RPMI7951 (cell line): Measurements from ENCODE around the gene DLG2. TPM values are rescaled to one million over a fixed set of nuclear protein-coding genes. Genes with fewer than 3 reads are reported as not detected.
A peak's percentile ranks its signal among the peaks of the same experiment; 100 is the strongest.

ENCODE experiments used
- DNase-seq: peaks from one replicate; pipeline ENCODE4 v3.0.0-alpha.2; 2012; ENCODE audit warnings: low read depth
- total RNA-seq: library from RNA; depleted of rRNA; stranded (reverse); fragments of >200 nt; shearing (Covaris generic); gene quantifications from 2 replicates; pipeline ENCODE4 v1.2.3, GENCODE V29; 2014

DLG2 gene
- total RNA-seq, 1 experiment from 2014 or later, result 0.36 TPM

DNA sequence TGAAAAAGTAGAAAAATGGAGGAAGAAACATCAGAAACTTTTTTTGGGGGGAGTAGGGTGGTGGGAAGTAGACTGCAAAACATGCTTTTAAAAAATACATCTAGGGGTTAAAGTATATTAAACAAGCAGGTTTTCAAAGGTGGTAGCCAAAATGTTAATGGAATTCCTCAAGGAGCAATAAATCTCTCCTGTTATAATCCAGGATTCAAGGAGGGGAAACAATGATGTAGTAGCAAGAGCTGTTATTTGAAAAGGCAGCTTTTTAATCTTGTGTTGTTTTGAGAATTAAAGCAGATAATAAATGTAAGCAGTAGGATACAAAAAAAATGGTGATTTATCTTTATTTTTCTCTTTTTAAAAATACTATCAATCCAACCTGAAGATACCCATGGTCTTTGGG, 1604.4 kb downstream of the DLG2 start:
- no peak for DNase-seq

DNA sequence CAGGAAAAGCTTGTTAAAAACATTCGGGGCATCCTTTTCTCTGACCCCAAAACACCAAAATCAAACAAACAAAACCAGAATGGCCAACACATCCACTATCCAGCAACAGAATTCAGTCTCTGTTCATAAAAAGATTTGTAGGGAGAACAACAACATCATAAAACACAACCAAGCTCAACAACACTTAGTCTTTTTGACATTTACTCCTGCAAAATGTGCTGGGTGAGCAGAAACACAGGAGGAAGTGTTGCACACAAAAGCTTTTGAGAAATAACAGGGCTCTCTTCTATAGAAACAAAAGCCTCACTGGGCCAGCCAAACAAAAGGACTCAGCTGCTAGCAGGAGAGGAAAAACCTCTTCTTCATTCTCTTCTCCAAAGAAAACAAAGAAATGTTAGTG, 1604.9 kb downstream of the DLG2 start:
- DNase-seq, result no peak

DNA sequence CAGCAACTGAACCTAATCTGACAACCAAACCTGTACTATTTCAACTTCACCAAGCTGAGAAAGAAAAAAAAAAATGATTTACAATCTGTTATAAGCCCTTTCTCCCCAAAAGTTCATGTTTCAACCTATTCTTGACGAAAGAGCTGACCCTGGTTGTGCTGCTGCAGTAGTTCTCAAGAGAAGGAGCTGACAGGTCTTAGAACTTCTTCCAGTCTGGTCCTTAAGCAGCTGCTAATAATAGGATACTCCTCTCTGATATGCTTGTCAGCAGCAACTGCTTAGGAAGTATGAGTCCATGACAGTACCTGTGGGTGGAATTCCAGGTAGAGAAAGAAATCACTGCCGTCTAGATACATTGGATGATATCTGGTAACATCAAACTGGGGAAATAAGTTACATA, 1605.9 kb downstream of the DLG2 start:
- DNase-seq, result no peak

DNA sequence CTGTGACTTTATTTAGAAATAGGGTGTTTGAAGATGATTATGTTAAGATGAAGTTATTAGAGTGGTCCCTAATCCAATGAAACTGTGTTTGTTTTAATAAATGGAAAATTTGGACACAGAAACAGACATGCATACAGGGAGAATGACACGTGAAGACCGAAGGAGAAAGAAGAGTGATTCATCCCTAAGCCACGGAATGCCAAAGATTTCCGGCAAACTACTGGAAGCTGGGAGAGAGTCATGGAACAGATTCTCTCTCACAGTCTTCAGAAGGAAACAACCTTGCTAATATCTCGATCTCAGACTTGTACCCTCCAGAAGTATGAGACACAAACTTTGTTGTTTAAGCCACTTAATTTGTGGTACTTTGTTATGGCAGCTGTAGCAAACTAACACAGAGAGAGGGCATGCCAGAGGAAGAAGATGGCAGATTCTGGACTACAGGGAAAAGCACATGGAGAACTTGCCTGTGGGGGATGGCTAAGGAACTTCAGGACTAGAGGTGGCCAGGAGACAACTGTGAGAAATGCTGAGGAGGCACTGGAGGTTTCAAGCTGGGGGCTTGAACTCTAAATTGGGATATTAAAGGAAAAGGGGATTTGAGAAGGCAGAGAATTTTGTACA, 1607.5 kb downstream of the DLG2 start:
- peak; percentile 6 for DNase-seq

DNA sequence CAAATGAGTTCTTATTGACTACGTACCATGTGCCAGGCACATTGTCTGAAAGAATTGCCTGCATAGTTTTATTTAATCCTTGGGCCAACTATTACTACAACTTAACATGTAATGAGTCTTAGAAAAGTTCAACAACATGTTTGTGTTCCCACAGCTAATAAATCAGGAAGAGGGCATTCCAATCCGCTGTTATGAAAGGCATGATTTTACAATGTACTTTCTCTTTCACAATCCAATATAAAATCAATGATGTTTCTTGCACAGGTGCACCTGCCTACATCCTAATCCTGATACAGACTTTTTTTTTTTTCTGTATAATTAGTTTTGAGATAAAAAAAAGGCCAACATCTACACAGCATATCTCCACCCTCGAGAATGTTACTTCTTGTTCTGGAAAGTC, 1612.6 kb downstream of the DLG2 start:
- no peak for DNase-seq

DNA sequence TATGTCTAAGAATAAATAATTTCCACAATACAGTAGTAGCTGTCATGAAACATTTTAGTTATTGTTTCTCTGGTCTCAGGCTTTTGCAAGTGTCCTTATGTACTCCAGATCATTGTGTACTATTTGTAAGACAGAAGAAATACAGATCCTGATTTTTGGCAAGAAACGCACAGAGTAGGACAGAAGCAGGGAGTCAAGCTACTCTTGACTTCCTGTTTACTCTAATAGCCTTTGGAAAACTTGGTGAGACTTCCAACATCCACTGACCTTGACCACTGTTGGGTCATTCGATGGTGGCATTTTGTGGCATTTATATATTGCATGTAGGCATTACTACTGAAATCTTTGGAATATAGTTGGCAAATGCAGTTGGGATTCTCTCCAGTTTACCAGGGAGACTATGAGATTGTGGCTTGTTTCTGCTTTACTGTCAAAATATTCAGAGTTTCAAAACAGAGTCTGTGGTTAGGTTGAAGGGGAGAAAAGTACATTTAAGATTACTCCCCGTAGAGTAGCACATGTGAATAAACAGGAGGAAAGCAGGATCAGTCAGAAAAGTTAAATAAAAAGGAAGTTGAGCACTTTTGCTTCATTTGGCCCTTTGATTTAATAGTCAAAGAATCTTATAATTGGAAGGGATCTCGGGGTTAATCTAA, 1614.8 kb downstream of the DLG2 start:
- DNase-seq, result no peak

DNA sequence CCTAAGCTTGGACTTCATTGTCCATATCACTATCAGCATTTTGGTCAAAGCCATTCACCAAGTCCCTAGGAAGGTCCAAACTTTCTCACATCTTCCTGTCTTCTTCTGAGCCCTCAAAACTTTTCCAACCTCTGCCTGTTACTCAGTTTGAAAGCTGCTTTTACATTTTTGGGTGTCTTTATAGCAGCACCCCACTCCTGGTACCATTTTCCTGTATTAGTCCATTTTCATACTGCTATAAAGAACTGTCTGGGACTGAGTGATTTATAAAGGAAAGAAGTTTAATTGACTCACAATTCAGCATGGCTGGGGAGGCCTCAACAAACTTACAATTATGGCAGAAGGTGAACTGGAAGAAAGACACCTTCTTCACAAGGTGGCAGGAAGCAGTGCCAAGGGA, 1624.0 kb downstream of the DLG2 start:
- DNase-seq, result no peak

DNA sequence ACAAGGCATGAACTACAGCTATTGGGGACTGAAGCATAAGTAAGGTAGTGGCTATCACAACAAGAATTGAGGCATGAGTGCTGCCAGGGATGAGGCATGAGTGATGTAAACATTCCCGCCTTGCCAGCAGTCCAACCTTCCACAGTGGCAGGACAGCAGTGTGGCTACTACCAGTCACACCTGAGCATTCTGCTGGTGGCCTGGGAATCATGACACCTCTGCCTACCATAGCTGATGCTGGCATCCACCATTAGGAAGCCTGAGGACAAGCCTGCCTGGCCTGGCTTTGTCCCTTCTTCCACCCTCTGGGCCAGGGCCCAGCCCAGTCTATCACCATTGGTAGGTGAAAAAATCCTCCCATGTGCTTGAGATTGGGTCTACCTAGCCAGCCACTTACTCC, 1628.2 kb downstream of the DLG2 start:
- no peak for DNase-seq

DNA sequence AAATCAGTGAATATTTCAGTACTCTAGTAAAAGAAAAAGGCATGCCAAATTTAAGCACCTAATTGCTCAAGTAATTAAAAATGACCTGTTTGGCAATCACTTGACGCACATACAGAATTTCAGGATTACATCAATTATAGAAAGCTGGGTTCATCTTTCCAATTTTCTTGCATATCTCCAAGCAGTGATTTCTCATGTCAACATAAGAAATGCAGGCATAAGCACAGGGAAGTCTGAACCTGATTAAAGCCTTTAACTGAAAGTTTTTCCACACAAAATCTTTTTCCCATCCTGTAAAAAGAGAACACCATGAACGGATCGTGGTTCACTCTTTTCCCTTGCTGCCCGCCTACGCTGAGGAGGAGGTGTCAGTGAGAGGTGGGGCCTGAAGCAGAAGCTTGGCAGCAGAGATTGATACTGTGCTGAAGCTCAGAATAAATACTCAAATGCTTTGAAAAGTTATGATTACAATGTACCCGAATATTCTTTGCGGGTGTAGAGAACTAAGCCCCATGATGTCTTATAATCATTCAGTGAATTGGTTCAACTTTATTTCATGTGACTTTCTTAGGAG, 1636.9 kb downstream of the DLG2 start:
- DNase-seq, result no peak

DNA sequence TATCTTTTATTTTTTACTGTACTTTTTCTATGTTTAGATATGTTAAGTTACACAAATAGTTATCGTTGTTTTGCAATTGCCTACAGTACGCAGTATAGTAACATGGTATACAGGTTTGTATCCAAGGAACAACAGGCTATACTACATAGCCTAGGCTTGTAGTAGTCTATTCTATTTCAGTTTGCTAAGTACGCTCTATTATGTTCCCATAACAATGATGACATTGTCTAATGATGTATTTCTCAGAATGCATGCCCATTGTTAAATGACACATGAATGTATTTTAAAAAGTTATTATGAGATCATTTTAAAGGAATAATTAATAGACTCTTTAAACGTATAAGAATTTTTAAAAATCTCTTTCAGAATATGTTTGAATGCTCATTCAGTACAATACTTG, 1644.3 kb downstream of the DLG2 start:
- no peak for DNase-seq

DNA sequence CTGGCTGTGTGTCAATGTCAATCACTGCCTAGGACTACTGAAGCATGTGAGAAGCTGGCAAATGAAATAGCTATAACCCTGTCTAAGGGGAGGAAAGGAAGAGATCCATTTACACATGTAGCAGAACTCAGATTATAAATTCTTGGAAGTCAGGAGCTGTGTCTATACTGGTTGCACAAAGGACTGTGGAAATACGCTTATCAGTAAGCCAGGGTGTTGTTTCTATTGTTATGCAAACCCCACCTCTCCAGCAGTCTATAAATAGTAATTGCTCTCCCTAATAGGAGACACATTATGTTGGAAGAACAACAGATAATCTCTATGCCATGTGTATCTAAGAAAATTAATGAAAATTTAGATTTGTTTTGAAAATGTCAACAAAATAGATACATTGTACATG, 1647.6 kb downstream of the DLG2 start:
- DNase-seq, result no peak

DNA sequence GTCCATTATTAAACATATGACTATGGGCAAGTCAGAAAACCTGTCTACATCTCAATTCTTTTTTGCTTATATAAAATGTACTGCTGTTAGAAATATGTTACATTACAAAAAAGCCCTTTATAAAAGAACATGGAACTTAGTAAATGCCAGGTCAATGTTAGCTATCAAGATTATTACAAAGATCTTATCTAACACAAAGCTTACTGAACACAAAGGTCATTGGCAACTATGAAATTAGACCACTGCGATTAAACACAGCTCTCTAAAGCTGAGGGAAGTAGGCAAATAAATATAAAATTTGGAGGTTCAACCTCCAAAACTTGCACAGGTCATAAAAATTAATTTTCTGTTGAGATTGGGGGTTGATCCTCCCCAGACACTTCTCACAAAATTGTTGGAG, 1648.2 kb downstream of the DLG2 start:
- no peak for DNase-seq

DNA sequence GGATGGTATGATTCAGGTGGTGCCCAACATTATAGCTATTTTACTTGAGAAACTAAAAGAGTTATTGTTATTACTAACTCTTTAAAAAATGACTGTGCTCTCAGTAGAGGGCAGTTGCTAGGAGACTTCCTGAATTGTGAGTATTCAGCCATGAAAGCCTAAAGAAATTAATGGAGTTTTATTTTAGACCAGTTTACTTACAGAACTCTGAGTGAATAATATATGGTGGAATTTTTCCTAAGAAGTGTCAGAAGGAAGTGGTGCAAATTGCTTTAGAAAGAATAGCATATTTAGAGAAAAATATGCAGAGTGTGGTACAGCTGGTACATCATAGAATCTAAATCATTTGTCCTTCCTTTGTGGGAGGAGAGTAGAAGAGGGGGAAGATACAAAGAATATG, 1651.1 kb downstream of the DLG2 start:
- no peak for DNase-seq

DNA sequence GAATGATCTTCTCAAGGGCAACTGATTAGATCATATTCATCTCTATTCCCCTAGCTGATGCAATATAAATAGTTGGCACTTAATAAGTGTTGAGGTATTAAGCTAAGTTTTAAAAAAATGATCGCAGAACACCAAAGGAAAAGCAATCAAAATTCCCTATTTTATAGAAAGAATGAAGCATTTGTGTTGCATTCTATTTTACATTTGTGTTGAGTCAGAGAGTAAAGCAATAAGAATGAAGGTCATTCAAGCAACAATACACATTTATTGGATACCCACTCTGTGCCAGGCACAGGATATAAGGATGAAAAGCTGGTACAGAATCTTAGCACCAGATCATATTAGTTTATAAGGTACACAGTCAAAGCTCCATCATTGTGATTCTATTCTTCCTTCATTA, 1654.6 kb downstream of the DLG2 start:
- no peak for DNase-seq

DNA sequence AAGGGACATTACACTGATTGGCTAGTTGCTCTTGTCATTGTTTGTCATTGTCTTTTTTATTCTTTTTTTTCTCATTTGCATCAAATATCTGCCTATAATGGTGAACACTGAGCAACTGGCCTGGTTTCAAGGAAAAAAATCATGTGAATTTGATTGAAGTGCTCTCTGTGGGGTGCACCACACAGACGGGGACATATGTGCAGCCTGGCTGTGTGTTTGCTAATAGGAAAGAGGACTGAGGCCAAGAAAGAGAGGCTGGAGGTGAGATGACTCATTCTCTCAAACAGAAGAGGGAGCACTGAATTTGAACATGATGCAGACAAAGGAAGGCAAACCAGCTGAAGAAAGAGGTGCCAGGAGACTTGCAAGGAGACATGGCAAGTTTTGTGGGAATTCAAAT, 1656.1 kb downstream of the DLG2 start:
- no peak for DNase-seq

DNA sequence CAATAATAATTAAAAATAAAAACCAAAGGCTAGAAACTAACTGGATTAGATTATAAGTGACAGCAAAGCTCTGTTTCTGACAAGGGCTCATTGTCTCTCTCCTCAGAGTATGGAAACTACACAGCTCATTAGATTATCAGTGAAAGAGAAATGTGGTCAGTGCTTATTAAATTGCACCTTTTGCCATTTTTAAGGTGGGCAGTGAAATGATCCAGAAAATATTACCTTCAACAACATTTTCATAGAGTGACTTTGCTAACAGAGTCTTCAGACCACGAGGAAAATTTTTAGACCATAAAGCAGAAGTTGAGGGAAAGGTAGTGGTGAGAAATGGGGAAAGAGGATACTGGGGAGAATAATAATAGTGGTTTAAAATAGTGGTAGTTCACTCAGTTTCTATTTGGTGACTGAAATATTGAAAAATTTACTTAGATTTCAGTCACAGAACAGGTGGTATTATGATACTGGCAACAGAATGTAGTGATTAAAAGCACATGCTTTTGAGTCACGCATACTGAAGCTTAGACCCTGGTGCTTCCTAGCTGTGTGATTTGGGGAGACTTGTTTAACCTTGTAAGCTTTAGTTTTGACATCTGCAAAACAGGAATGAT, 1657.0 kb downstream of the DLG2 start:
- DNase-seq, result no peak

DNA sequence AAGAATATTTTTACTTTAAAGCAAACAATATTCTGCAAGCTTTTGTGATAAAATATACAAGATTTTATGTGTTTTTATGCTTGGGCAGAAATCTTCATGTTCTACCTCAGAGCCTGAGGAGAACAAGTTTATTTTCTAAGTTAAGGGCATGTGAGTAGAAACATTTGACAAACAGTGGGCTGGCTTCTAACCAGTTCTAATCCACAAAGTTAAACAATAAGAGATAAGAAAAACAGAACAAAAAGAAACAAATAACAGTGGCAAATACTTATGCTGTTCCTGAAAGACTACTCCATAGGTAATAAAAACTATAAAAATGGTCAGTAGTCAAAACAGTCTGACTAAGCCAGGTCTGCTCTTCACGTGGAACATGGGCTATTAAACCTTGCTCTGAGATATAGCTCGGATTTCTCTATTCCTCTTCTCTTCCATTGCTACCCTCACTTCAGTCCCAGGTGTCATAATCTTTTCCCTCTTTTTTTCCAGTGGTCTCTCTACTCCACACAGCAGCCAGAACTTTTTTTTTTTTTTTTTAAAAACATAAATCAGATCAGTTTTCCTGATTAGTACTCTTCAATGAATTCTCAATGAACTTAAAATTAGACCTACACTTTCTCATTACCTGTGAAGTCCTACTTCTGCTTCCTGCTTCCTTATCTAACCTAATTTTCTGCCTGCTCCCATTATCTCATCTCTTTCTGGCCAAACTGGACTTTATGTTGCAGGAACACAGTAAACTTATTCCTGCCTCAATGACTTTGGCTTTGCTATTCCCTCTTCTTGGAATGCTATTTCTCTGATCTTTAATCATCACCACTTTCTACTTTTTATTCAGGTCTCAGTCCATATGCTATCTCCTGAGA, 1669.9 kb downstream of the DLG2 start:
- no peak for DNase-seq

DNA sequence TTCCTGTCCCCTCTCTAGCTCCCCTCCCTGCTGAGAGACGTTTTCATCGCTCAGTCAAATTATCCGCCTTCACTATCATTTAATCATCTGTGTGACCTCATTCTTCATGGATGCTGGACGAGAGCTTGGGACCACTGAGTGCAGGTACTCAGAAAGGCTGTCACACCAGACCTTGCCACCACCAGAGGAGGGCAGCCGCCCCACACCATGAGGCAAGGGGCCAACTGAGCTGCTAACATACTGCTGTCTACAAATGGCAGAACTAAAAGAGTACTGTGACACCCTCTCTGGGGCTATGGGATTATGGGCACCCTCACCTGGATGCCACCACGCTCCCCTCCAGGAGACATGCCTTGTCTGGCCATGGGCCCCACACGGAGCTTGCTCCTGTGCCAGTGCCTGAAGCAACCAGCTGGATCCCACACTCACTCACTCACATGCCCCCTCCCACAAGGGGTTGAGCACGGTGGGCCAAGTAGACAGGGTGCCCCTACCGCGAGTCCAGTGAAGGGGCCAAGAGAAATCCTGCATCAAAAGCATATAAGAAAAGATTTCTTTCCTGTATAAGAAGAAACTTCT, 1670.9 kb downstream of the DLG2 start:
- DNase-seq, result no peak

DNA sequence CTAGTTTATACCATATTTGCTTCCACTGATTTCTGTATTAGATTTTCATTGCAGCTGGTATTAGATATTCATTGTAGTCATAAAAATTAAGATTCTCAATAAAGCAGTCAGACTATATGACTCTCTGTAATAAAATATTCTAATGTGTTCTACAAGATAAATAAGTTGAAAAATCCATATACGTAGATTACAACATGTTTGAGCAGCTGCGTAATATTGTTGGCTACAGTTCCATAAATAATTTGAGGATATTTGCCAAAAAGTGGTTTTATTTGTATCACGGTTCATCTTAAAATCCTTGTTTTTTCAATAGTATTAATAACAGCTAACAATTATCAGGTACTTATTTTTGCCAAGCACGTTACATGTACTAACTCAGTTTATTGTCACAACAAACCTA, 1672.4 kb downstream of the DLG2 start:
- DNase-seq, result no peak

DNA sequence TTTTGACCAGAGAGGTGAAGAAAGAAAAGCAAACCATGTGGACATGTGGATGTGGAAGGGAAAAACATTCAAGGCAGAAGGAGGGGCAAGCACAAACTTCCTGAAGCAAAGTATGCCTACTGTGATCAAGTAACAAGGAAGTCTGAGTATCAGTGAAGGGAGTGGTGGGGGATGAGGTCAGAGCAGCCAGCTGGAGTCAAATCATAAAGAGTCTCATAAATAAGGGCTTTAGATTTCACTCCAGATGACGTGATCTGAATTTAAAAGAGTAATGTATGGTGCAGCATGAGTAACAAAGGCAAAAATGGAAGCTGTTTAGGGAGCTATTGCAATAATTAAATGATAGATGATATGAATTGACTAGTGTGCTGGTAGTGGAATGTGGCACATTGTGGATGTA, 1675.6 kb downstream of the DLG2 start:
- no peak for DNase-seq

DNA sequence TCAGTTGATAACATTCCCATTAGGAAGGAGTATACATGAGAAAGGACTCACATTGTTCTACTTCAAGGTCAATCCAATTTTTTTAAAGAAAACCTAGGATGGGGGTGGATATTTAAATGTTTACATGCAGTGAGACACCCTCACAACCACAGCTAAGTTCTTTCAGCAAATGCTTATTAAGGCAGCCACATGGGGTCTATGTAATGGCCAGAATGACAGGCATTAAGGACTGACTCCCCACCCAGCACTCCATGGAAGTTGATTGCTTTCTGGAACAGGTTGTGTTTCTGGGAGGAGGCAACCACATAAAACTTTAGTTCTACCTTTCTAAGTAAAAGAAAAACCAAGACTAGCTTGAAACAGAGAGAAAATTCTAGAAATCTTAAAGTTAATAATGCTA, 1678.9 kb downstream of the DLG2 start:
- DNase-seq, result no peak

DNA sequence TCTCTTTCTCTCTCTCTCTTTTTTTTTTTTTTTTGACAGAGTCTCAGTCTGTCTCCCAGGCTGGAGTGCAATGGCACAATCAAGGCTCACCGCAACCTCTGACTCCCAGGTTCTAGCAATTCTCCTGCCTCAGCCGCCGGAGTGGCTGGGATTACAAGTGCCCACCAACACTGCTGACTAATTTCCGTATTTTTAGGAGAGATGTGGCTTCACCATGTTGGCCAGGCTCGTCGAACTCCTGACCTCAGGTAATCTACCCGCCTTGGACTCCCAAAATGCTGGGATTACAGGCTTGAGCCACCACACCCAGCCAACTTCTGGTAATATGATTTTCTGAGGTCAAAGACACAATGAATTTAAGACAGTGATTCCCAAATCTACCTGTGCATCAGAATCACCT, 1681.2 kb downstream of the DLG2 start:
- no peak for DNase-seq
